ENCODE data around the gene KNOP1. TPM values are rescaled to one million over a fixed set of nuclear protein-coding genes. Genes with fewer than 3 reads are reported as not detected.

The KNOP1 gene
- total RNA-seq, 1 donor from 2014 or later: 16.5 TPM

- no peak for TF ChIP-seq CTCF (conservative IDR thresholded peaks at IDR 0.05; ENCODE audit: low read depth, low read length)
- no peak overlapping the region for H3K4me3 ChIP-seq (ENCODE audit: low read depth, low read length)
- DNase-seq (ENCODE audit: low read depth): no peak
Observed at GRCh38 chr16:19749571-19750080, 31.6 kb upstream of the KNOP1 start.

GRCh38 chr16:19748389-19749168 is 30.6 kb upstream of the KNOP1 start:
- H3K4me3 ChIP-seq (ENCODE audit: low read depth, low read length): no peak overlapping the region
- no peak for TF ChIP-seq CTCF (conservative IDR thresholded peaks at IDR 0.05; ENCODE audit: low read depth, low read length)
- no peak for DNase-seq (ENCODE audit: low read depth)

- no peak for DNase-seq (ENCODE audit: low read depth)
- no peak for TF ChIP-seq CTCF (conservative IDR thresholded peaks at IDR 0.05; ENCODE audit: low read depth, low read length)
- no peak overlapping the region for H3K4me3 ChIP-seq (ENCODE audit: low read depth, low read length)
Observed at GRCh38 chr16:19746561-19746960, 28.5 kb upstream of the KNOP1 start.

- TF ChIP-seq CTCF (conservative IDR thresholded peaks at IDR 0.05; ENCODE audit: low read depth, low read length): no peak
- H3K4me3 ChIP-seq (ENCODE audit: low read depth, low read length): no peak overlapping the region
- no peak for DNase-seq (ENCODE audit: low read depth)
Observed at GRCh38 chr16:19745286-19746010, 27.4 kb upstream of the KNOP1 start.

- DNase-seq (ENCODE audit: low read depth): no peak
- TF ChIP-seq CTCF (conservative IDR thresholded peaks at IDR 0.05; ENCODE audit: low read depth, low read length): no peak
- no peak overlapping the region for H3K4me3 ChIP-seq (ENCODE audit: low read depth, low read length)
Observed at GRCh38 chr16:19744670-19745069, 26.6 kb upstream of the KNOP1 start.

GRCh38 chr16:19743816-19744159 is 25.8 kb upstream of the KNOP1 start:
- no peak overlapping the region for H3K4me3 ChIP-seq (ENCODE audit: low read depth, low read length)
- no peak for TF ChIP-seq CTCF (conservative IDR thresholded peaks at IDR 0.05; ENCODE audit: low read depth, low read length)
- no peak for DNase-seq (ENCODE audit: low read depth)
